Measurements from ENCODE around the gene C11orf97.

C11orf97 gene

GRCh38 chr11:94533696-94534630, 21.7 kb downstream of the C11orf97 start:
- Histone ChIP-seq H3K9me3 (ENCODE audit: control insufficient read depth, insufficient read depth, low read depth, low read length) (no peaks in the 10 kb centered on the region), H3K4me3 (ENCODE audit: low read depth, low read length) (no peak overlapping the region), H3K27ac (ENCODE audit: extremely low read depth, low read depth, low read length) (no peak overlapping the region), H3K36me3 (ENCODE audit: control insufficient read depth in 2 of 2, insufficient read depth in 1 of 2, low read length in 2 of 2) (no peaks in the 10 kb centered on the region), H3K4me1 (ENCODE audit: control insufficient read depth, insufficient read depth, low read length) (no peaks in the 10 kb centered on the region)
- CTCF ChIA-PET, result interaction anchor here (1.3 kb wide), 1 partner anchor 15 kb away, joined by 6 read pairs; no protein-coding TSS in a partner anchor
- POLR2A ChIA-PET, result no interaction called here
- TF ChIP-seq ZNF335 (tag by site-specific recombination; conservative IDR thresholded peaks at IDR 0.05), result peak; percentile 32; the same call in 1 of the 2 replicates
- no peak for TF ChIP-seq ZSCAN16 (tag by site-specific recombination; IDR thresholded peaks at IDR 0.05)
- TF ChIP-seq ZNF157 (tag by site-specific recombination; IDR thresholded peaks at IDR 0.05), result no peak
- no peak for TF ChIP-seq ZNF394 (tag by site-specific recombination; IDR thresholded peaks at IDR 0.05; ENCODE audit: borderline replicate concordance)

GRCh38 chr11:94536386-94536785, 24.1 kb downstream of the C11orf97 start:
- TF ChIP-seq ZSCAN18 (tag by site-specific recombination; IDR thresholded peaks at IDR 0.05), result no peak
- TF ChIP-seq PBX3 (CRISPR knock-in tag; IDR thresholded peaks at IDR 0.05), result no peak
- TF ChIP-seq ZNF560 (tag by site-specific recombination; IDR thresholded peaks at IDR 0.05; ENCODE audit: borderline replicate concordance), result no peak
- TF ChIP-seq TSHZ1 (tag by site-specific recombination; IDR thresholded peaks at IDR 0.05; ENCODE audit: borderline replicate concordance), result no peak
- TF ChIP-seq ZNF140 (tag by site-specific recombination; IDR thresholded peaks at IDR 0.05), result no peak
- no peak for TF ChIP-seq GLIS2 (tag by site-specific recombination; IDR thresholded peaks at IDR 0.05)
- TF ChIP-seq TCF7L2 (IDR thresholded peaks at IDR 0.05; ENCODE audit: borderline replicate concordance, low read depth, low read length), result no peak
- no peak for TF ChIP-seq ZNF311 (tag by site-specific recombination; IDR thresholded peaks at IDR 0.05; ENCODE audit: borderline replicate concordance)
- no peak for TF ChIP-seq ZNF157 (tag by site-specific recombination; IDR thresholded peaks at IDR 0.05)
- no peak for TF ChIP-seq YY2 (tag by site-specific recombination; IDR thresholded peaks at IDR 0.05)
- no peak for TF ChIP-seq ZNF692 (tag by site-specific recombination; IDR thresholded peaks at IDR 0.05)
- TF ChIP-seq SP7 (tag by site-specific recombination; IDR thresholded peaks at IDR 0.05), result no peak
- no peak for TF ChIP-seq EGR2 (tag by site-specific recombination; IDR thresholded peaks at IDR 0.05; ENCODE audit: low read depth)
- no peak for TF ChIP-seq ZNF785 (tag by site-specific recombination; IDR thresholded peaks at IDR 0.05)
- no peak for TF ChIP-seq ZBTB6 (tag by site-specific recombination; IDR thresholded peaks at IDR 0.05)
- Histone ChIP-seq H3K4me1 (ENCODE audit: control insufficient read depth, insufficient read depth, low read length) (no peaks in the 10 kb centered on the region), H3K9me3 (ENCODE audit: control insufficient read depth, insufficient read depth, low read depth, low read length) (no peaks in the 10 kb centered on the region), H3K4me3 (ENCODE audit: low read depth, low read length) (no peak overlapping the region), H3K27ac (ENCODE audit: extremely low read depth, low read depth, low read length) (no peak overlapping the region), H3K36me3 (ENCODE audit: control insufficient read depth in 2 of 2, insufficient read depth in 1 of 2, low read length in 2 of 2) (no peaks in the 10 kb centered on the region)
- ChIA-PET CTCF (interaction anchor here (0.6 to 1.6 kb wide), 2 partner anchors 11 to 532 kb away, joined by 3 to 5 read pairs; no protein-coding TSS in a partner anchor), POLR2A (no interaction called here)
